Measurements from ENCODE around the gene LIN28A. TPM values are rescaled to one million over a fixed set of nuclear protein-coding genes. Genes with fewer than 3 reads are reported as not detected.
A peak's percentile ranks its signal among the peaks of the same experiment; 100 is the strongest.

The LIN28A gene
- total RNA-seq, 1 donor from 2014 or later: not detected

GRCh38 chr1:26431979-26432695 lies 21.5 kb downstream of the LIN28A start, which contains the start of gene DHDDS:
Gene DHDDS, plus strand, starts transcription at chr1:26432321. Its CDS starts 625 bp downstream, at chr1:26432946.
- H3K36me3 ChIP-seq (ENCODE audit: control insufficient read depth, insufficient read depth, low read length): peaks cover 2% of the 10 kb centered on the region
- H3K4me3 ChIP-seq (ENCODE audit: low read depth, low read length): peak within 1 kb of the TSS; percentile 77
- H3K27me3 ChIP-seq (ENCODE audit: control insufficient read depth, insufficient read depth, low read length): no peaks in the 10 kb centered on the region
- FAIRE-seq (no peak), DNase-seq (ENCODE audit: low read depth) (peak; percentile 93)
- TF ChIP-seq CTCF (IDR thresholded peaks at IDR 0.05; ENCODE audit: insufficient read depth, low read length, severe bottlenecking): no peak

- FAIRE-seq (no peak), DNase-seq (ENCODE audit: low read depth) (no peak)
- TF ChIP-seq CTCF (IDR thresholded peaks at IDR 0.05; ENCODE audit: insufficient read depth, low read length, severe bottlenecking): no peak
- peak overlapping the region; percentile 77 for H3K4me3 ChIP-seq (ENCODE audit: low read depth, low read length)
- peaks cover 2% of the 10 kb centered on the region for H3K36me3 ChIP-seq (ENCODE audit: control insufficient read depth, insufficient read depth, low read length)
- no peaks in the 10 kb centered on the region for H3K27me3 ChIP-seq (ENCODE audit: control insufficient read depth, insufficient read depth, low read length)
Measured at GRCh38 chr1:26432793-26433192, 22.2 kb downstream of the LIN28A start.

GRCh38 chr1:26434161-26434752 lies 23.6 kb downstream of the LIN28A start:
- H3K36me3 ChIP-seq (ENCODE audit: control insufficient read depth, insufficient read depth, low read length): peaks cover 6% of the 10 kb centered on the region
- H3K4me3 ChIP-seq (ENCODE audit: low read depth, low read length): no peak overlapping the region
- H3K27me3 ChIP-seq (ENCODE audit: control insufficient read depth, insufficient read depth, low read length): no peaks in the 10 kb centered on the region
- peak; percentile 22 for DNase-seq (ENCODE audit: low read depth)
- no peak for FAIRE-seq
- no peak for TF ChIP-seq CTCF (IDR thresholded peaks at IDR 0.05; ENCODE audit: insufficient read depth, low read length, severe bottlenecking)

- no peak for TF ChIP-seq CTCF (IDR thresholded peaks at IDR 0.05; ENCODE audit: insufficient read depth, low read length, severe bottlenecking)
- Histone ChIP-seq H3K36me3 (ENCODE audit: control insufficient read depth, insufficient read depth, low read length) (peaks cover 11% of the 10 kb centered on the region), H3K27me3 (ENCODE audit: control insufficient read depth, insufficient read depth, low read length) (no peaks in the 10 kb centered on the region), H3K4me3 (ENCODE audit: low read depth, low read length) (no peak overlapping the region)
- no peak for DNase-seq (ENCODE audit: low read depth)
- peak; percentile 7 for FAIRE-seq
Measured at GRCh38 chr1:26438041-26438440, 27.4 kb downstream of the LIN28A start.

GRCh38 chr1:26440259-26440658 lies 29.6 kb downstream of the LIN28A start:
- Histone ChIP-seq H3K36me3 (ENCODE audit: control insufficient read depth, insufficient read depth, low read length) (peaks cover 16% of the 10 kb centered on the region), H3K4me3 (ENCODE audit: low read depth, low read length) (no peak overlapping the region), H3K27me3 (ENCODE audit: control insufficient read depth, insufficient read depth, low read length) (no peaks in the 10 kb centered on the region)
- no peak for DNase-seq (ENCODE audit: low read depth)
- FAIRE-seq: no peak
- no peak for TF ChIP-seq CTCF (IDR thresholded peaks at IDR 0.05; ENCODE audit: insufficient read depth, low read length, severe bottlenecking)

Data from bronchial epithelial cell (primary cell).